NCI-H2029 (cell line): ENCODE measurements around the gene KRTAP5-5.
"Not testable (repeated sequence)": the region's sequence is repeated elsewhere in the genome, so short reads cannot be mapped to it uniquely, and the experiment has no call there.

ENCODE experiments used
- DNase-seq: peaks from one replicate; lab custom pipeline; 2025; lab: John Stamatoyannopoulos, UW

The KRTAP5-5 gene

DNA sequence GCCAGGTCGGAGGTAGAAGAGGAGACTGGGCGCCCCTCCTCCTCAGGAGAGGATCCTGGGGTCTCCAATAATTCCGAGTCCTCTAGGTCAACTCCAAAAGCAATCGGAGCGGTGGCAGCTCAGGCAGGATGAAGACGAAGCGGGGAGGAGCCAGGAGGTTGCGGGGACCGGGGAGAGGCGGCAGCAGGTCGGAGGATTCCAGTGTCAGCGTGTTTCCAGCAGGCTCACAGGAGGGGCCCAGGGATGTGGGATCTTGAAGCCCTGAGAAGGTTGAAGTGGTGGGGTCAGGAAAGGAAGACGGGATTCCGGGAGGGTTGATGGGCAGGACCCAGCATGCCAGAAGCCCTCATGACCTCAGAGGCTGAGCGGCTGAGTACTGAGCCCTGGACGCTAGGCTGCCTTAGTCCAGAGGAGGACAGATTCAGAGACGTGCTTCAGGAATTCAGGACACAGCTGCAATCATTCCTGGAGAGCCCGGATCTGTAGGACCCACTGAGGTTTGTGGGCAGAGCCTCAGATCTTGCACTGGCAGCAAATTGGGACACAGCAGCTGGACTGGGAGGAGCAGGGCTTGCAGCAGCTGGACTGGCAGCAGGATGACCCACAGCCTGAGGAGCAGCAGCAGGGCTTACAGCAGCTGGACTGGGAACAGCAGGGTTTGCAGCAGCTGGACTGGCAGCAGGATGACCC lies 22.3 kb upstream of the KRTAP5-5 start:
- DNase-seq, result not testable (repeated sequence)

DNA sequence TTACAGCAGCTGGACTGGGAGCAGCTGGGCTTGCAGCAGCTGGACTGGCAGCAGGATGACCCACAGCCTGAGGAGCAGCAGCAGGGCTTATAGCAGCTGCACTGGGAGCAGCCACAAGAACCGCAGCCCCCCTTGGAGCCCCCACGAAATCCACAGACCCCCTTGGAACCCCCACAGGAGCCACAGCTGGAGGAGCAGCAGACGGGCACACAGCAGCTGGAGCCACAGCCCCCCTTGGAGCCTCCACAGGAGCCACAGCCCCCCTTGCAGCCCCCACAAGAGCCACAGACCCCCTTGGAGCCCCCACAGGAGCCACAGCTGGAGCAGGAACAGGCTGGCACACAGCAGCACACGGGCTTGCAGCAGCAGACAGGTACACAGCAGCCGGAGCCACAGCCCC lies 21.7 kb upstream of the KRTAP5-5 start:
- DNase-seq, result not testable (repeated sequence)

DNA sequence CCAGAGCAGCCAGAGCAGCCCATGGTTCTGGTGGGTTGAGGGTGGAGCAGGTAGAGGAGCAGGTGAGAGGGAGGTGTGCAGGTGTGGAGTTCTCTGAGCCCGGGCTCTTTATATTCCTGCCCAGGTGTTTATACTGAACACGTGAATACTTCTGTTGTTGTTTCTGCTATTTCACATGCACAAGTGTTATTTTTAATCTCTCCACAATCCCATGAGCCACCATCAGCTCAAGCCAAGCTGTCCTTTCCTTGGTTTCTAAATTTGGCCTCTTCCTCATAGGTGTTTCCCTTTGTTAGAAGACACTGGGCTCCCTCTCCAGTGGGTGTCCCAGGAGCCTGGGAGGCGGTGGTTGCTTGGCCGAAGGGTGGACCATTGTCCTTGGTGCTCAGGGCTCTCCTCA lies 21.2 kb upstream of the KRTAP5-5 start, which contains the start of gene KRTAP5-3:
TSS of gene KRTAP5-3 (minus strand) at position 101 of the 400 bp plus-strand sequence. CDS start at position 23, 78 bp downstream.
- peak; percentile 39 for DNase-seq

DNA sequence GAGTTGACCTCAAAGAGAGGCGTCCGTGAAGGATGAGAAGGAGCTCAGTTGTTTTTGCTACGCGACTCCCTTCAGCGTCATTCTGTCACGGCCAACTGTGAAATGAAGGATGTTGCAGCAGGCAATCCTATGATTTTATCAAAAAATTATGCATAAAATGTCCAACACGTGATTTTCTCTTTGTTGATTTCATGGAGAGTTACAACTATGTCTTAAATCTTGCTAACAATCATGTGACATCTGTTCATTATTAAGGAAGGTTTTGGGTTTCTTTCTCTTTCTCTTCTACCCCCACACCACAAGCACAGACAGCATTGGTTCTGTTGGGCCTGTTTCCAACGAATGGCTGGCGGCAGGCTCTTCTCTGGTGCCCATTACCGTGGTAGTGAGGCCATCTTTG lies 11.3 kb upstream of the KRTAP5-5 start:
- no peak for DNase-seq

DNA sequence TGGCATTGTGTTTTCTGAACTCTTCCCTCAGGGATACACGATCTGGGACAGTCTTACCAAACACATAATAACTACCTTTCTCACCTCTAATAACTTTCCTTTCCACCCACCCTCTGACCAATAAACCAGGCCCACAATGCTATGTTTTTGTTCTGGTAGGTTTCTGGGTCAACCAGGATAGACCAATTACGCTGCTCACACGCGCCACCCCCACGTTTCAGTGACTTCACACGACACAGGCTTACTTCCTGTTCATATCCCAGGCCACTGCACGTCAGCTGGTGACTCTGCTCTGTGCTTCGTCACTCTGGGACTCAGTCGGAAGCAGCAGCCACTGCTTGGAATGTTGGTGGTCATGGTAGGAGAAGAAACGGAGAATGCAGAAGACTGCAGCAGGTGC lies 10.1 kb upstream of the KRTAP5-5 start:
- DNase-seq, result no peak

DNA sequence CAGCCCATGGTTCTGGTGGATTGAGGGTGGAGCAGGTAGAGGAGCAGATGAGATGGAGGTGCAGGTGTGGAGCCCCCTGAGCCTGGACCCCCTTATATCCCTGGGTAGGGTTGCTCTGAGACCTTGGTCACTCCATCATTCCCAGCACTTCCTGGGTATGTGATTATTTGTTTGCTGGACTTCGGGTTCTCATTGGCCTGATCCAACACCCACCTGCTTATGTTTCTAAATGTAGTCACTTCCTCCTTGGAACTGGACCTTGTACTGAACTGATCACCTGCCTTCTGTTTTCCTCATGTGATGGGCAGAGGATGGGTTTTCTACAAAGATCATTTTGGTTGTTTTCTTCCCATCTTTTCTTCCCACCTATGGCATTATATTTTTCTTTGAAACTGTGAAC lies 7.5 kb upstream of the KRTAP5-5 start, which contains the start of gene KRTAP5-4:
TSS of gene KRTAP5-4 (minus strand) at position 53 of the 400 bp plus-strand sequence. CDS start at position 8, 45 bp downstream.
- DNase-seq, result no peak

DNA sequence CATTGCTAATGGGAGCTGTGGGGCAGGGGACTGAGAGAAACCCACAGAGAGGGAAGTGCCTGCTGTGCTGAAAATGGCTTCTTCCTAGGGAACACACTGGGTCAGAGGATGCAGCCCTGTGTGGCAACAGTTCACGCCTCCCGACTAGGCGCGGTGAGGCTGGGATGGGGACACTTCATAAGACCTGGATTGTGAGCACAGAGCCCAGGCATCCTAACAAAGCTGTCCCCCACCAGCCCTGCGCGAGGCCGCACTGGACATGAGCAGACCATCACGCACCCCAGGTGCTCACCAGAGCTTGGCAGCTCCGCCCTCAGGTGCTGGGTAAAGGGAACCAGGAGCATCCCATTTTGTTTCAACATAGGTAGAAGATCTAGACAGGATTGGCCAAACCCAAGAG lies 5.9 kb upstream of the KRTAP5-5 start:
- no peak for DNase-seq

DNA sequence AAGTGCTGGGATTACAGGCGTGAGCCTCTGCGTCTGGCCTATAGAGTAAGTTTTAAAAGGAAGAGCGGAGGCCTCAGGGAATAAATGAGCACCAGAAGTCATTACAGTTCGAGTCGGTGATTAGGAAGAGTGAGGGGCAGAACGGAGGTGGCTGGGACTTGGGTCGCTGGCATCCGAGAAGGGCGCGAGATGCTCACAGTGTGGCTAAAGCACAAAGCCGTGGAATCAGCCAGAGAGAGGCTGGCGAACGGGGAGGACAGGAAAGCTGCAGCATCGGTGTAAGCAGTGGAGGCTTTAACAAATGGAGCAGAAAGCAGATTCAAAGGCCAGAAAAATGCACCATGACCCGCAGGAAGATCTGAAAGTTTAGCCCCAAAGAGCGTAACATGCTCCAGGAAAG lies 5.0 kb upstream of the KRTAP5-5 start:
- no peak for DNase-seq

DNA sequence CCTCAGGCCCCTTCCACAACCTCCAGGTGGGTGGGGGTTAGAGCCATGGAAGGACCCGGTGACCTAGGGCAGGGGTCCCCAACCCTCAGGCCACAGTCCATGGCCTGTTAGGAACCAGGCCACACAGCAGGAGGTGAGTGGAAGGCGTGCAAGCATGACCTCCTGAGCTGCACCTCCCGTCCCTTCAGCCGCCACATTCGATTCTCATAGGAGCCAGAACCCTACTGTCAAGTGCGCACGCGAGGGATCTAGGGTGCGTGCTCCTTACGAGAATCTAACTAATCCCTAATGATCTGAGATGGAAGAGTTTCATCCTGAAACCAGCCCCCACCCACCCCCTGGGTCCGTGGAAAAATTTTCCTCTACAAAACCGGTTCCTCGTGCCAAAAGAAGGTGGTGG lies 4.0 kb upstream of the KRTAP5-5 start:
- no peak for DNase-seq

DNA sequence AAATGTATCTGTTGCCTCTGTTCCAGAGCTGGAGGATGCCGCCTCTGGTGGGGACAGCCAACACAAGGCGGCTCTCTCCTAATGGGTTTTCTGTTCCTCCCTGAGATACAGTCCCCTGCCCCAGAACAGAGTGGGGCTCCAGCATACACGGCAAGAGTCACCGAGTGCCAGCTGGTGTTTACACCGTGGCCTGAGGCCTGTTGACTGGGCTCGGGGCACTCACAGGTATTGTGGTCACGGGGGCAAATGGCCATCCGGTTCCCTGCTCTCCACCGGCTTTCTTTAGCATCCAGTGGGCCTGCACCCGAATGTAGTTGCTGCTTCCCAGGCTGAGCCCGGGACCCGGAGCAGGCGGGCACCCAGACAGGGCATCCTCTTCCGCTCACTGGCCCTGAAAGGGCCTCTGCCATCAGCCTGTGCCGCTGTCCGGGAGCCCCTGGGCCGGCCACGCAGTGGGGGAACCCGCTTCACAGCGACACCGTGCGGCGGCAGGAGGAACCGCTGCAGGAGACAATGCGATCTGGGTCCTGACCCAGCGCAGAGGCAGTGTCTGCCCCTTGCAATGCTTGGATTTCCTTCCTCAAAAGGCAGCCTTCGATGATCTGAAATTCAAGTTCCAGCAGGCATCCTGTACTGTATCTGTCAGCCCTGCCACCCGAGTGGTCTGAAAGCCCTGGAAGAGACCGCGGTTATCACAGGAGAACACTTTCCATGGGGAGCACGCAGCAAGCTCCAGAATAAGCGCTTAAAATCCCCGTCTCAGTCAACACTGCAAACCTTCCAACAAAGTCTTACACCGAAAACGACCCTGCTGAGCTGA lies 859 bp upstream of the KRTAP5-5 start:
- DNase-seq, result no peak

DNA sequence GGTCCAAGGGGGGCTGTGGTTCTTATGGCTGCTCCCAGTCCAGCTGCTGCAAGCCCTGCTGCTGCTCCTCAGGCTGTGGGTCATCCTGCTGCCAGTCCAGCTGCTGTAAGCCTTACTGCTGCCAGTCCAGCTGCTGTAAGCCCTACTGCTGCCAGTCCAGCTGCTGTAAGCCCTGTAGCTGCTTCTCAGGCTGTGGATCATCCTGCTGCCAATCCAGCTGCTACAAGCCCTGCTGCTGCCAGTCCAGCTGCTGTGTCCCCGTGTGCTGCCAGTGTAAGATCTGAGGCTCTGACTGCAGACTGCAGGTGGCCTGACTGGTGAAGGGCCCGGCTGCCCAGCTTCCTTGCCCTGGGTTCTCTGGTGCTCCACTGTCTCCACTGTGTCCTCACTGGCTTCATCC lies 696 bp downstream of the KRTAP5-5 start:
- DNase-seq, result no peak

DNA sequence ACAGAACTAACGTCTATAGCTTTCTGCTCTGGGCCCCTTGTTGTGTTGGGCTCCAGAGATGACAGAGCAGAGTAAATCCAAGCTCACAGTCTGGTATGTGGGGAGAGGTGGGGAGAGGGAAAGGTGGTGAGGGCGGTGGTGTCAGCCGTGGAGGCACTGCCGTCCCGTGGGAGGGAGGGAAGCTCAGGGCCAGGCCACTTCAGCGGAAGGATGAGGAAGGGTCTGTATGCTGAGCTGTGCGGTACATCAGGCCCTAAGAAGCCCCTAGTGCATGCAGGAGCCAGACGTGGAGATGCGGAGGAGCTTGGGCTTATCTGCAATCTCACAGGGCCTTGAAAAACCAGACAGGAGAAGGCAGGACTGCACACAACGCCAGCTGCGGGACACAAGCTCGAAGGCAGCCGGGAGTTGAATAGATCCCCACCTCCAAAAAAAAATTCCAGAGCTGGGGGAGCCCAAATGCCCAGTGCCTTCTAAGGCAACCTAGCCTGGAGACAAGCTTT lies 1.5 kb downstream of the KRTAP5-5 start:
- no peak for DNase-seq

DNA sequence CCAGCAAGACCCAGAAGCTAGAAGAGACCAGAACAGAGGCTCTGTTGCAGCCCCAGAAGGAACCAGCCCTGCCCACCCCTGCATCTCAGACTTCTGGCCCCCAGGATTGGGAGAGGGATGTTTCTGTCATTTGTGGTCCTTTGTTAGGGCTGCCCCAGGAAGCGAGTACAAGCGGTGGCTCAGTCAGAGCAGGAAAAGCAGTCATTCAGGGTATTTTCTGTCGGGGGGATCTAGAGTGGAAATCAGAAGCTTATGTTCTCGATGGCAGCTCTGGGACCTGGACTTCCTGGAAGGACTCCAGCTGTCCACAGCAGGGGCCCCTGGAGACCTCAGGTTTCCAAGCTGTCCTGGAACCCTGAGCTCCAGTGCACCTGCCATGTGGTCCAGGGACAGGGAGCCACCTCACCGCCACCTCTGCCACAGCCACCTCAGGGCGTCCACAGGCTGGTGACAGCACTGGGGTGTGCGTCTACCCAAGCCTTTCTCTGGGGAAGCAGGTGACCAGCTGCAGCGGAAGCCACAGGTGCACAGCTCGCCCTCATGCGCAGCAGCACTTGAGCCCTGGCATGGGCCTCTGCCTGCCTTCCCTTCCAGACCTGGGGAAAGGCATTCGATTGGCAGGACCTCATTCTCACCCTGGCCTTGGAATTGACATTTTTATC lies 2.6 kb downstream of the KRTAP5-5 start:
- peak; percentile 57 for DNase-seq

DNA sequence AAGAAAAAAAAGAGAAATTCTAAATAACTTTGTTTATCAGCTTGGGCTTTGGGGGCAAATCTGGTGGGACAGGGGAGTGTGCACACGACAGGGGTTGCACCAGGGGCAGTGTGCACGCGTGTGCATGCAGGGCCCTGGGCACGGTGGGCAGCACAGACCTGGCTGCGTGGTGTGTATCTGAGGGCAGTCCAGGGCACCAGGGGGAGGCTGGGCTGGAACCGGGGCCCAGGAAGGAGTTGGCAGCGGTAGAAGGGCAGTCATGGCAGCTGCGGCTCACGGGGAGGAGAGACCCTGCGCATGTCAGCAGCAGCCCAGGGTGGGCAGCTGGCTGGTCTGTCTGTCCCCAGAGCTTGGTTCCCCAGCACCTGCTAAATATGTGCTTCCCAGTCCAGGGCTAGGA lies 4.3 kb downstream of the KRTAP5-5 start:
- no peak for DNase-seq

DNA sequence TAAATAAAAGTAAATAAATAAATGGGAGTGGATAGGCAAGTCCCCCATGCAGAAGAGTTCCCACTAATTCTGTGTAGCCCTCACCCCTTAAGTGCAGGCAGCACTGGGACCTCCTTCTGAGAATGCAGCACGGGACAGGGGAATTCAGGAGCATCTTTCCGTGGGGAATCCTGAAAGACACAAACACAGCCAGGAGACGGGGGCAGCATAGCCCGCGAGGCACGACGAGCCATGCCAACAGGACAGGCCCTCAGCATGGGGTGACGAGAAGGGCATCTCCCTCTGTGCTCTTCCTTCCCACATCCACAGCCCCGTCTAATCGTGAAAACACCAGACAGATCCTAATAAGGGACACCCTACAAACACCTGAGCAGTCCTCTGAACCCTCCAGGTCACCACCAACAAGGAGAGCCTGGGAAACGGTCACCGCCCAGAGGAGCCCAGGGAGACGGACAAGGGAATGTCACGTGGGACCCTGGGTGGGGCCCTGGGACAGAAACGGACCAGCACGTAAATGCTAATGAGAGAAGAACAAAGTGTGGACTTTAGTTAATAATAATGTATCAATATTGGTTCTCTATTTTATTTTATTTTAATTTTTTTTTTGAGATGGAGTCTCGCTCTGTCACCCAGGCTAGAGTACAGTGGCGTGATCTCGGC lies 6.8 kb downstream of the KRTAP5-5 start:
- no peak for DNase-seq

DNA sequence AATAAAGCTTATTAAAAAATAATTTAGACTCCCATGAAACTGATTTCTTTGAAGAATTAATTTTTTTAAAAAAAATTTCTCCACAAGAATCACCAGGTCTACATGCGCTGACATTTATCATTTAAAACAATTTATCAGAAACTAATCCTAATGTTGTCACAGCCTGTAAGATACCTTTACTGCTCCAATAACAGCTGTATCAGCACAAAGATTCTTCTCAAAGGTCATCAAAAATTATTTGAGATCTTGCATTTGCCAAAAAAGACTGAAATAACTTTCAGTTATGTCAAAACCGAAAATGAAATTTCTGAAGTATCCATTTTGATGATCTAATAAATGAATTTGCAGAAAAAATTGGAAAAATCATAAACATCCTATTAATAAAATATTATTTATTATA lies 8.1 kb downstream of the KRTAP5-5 start:
- no peak for DNase-seq

DNA sequence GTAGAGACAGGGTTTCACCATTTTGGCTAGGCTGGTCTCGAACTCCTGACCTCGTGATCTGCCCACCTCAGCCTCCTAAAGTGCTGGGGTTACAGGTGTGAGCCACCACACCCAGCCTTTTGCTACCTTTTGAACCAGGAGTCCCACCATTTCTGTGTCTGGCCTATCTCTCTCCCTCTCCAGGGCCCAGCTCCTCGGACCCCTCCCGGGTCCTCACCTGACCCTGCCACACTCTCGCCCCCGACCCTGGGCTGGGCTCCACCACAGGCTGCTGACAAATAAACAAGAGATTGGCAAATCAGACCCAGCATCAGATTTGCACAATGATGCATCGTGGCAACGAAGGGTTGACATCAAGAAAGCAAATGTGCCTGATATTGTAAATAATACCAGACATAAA lies 8.8 kb downstream of the KRTAP5-5 start:
- no peak for DNase-seq

DNA sequence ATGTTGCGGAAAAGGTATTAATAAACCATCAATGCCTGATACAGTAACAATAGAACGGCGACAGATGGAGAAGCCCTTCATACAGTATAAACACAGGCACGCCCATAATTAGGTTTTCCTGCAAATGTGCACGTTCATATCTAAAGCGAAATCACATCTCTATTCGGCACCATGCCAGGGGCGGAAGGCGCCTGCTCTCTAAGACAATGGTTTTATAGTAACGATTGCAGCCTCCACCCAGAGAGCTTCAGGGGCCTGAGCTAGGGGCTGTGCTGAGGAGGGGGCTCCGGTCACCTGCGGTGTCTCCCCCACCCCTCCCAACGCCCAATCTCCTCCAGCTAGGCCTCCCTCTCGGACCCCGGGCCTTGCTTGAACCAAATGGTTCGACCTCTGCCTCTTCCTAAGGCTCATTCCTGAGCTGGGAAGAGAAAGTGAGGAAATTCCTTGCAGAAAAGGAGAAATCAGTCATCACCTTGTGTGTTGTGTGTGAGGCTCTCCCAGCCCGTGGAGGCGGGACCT lies 9.6 kb downstream of the KRTAP5-5 start:
- peak; percentile 88 for DNase-seq

DNA sequence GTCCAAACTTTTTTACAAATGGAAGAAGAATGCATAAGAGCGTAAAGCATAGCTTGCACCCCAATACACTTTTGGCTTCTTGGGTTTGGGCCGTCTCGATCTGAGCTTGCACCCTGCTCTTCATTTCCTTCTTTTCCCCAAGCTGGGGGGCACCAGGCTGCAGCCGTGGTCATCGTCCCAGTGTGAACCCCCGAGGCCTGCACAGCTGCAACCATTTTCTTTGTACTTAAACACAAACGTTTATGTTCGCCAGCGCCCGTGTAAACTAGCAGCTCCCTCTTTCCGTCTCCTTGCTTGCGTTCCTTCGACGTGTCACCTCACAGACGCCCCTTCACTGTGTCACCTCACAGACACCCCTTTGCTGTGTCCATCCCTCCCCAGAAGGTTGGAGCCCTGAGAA lies 10.1 kb downstream of the KRTAP5-5 start:
- no peak for DNase-seq

DNA sequence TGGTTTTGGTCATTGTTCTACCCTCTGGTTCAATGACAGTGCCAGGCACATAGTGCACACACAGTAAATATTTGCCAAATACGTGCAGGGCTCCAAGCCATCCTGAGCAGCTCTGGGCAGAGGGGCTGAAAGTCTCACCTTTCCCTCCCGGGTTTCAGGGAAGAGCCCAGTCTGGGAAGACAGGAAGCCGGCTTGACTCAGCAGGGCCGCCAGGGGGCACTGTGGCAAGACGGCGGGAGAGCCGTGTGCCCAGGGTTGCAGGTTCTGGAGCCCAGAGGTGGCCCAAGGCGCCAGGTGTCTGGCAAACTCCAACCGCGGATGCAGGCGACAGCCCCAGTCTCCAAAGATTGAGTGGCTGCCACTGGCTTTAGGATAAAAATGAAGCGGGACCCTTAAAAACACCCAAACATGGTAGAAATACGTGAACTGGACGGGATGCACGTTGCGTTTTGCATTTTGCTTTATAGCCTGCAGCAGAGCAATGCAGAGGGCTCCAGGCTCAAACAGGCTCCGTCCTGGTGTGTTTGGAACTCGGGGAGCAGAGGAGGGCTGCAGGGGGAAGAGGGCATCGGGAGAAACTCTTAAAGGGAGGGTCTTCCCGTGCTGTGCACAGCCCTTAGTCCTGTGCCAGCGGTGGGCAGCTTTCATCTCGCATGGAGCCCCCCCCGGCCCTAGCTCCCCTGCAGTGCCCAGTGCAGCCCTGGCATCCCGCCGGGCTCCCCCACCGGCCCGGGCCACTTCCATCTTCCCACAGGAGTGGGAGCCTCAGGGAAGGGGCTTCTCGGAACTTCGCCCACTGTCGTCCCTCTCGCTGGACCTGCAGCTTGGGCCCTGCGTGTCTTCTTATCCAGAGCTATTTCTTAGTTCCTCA lies 10.7 kb downstream of the KRTAP5-5 start:
- DNase-seq, result peak; percentile 82

DNA sequence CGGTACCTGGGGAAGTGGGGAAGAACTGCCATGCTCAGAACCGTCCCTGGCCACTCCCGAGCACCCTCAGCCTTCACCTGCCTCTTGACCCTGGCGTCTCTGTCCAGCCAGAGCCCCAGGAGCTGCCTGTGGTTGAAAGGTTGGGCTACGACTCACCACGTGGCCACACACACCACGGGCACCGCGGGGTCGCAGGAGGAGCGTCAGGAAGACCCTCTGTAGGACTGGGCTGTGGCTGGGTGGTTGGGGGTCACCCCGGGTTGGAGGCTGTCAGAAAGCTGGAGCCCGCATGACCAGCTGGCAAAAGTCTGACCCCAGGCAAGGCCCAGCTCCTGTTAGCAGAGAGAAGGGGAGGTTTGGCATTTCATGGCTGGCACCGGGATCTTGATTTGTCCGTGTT lies 11.5 kb downstream of the KRTAP5-5 start:
- no peak for DNase-seq
